ENCODE measurements around the gene DMRTA1.
"Not testable (repeated sequence)": the region's sequence is repeated elsewhere in the genome, so short reads cannot be mapped to it uniquely, and the experiment has no call there.

Gene DMRTA1

GRCh38 chr9:22437461-22438067 lies 9.1 kb upstream of the DMRTA1 start:
- not testable (repeated sequence) for H3K4me3 ChIP-seq (ENCODE audit: low read length); H3K4me1 ChIP-seq (ENCODE audit: control insufficient read depth, insufficient read depth, low read length); H3K27me3 ChIP-seq (ENCODE audit: control insufficient read depth, insufficient read depth, low read length); H3K27ac ChIP-seq (ENCODE audit: low read depth, low read length); H3K36me3 ChIP-seq (ENCODE audit: control insufficient read depth, insufficient read depth, low read length); H3K9ac ChIP-seq (ENCODE audit: low read length)

DNA sequence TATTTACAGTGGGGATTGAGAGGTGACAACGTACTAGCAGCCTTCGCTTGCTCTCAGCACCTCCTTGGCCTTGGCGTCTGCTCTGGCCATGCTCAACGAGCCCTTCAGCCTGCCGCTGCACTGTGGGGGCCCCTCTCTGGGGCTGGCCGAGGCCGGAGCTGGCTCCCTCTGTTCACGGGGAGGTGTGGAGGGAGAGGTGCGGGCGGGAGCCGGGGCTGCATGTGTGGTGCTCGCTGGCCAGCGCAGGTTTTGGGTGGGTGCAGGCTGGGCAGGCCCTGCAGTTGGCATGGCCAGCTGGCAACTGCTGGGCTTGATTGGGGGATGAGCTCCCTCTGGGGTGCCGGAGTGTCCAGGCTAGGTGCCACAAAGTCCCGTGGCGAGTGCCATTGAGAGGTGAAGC lies 5.8 kb upstream of the DMRTA1 start:
- H3K4me1 ChIP-seq (ENCODE audit: control insufficient read depth, insufficient read depth, low read length): no peaks in the 10 kb centered on the region
- H3K4me3 ChIP-seq (ENCODE audit: low read length): no peak overlapping the region
- H3K27ac ChIP-seq (ENCODE audit: low read depth, low read length): no peak overlapping the region
- no peaks in the 10 kb centered on the region for H3K27me3 ChIP-seq (ENCODE audit: control insufficient read depth, insufficient read depth, low read length)
- H3K9ac ChIP-seq (ENCODE audit: low read length): no peak overlapping the region
- no peaks in the 10 kb centered on the region for H3K36me3 ChIP-seq (ENCODE audit: control insufficient read depth, insufficient read depth, low read length)

DNA sequence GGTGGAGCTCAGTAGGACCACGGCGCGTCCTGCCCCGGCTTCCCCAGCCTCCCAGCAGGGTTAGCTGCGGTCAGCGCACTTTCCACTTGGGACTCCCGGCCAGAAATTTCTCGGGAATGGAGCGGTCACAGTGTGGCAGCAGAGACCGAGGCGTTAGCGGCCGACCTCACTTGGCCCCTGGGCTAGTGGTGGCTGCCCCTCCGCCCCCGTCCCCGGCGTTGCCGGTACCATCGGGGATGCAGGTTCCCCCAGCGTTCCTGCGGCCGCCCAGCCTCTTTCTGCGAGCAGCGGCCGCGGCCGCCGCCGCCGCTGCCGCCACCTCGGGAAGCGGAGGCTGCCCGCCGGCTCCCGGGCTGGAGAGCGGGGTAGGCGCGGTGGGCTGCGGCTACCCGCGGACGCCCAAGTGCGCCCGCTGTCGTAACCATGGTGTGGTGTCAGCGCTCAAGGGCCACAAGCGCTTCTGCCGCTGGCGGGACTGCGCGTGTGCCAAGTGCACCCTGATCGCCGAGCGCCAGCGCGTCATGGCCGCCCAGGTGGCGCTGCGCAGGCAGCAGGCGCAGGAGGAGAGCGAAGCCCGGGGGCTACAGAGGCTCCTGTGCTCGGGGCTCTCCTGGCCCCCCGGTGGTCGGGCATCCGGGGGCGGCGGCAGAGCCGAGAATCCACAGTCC lies 460 bp downstream of the DMRTA1 start:
- peaks cover 2% of the 10 kb centered on the region for H3K27me3 ChIP-seq (ENCODE audit: control insufficient read depth, insufficient read depth, low read length)
- H3K9ac ChIP-seq (ENCODE audit: low read length): peak overlapping the region; percentile 14

GRCh38 chr9:22447618-22448305 lies 1.1 kb downstream of the DMRTA1 start:
- Histone ChIP-seq H3K27me3 (ENCODE audit: control insufficient read depth, insufficient read depth, low read length) (peaks cover 2% of the 10 kb centered on the region), H3K36me3 (ENCODE audit: control insufficient read depth, insufficient read depth, low read length) (no peaks in the 10 kb centered on the region), H3K9ac (ENCODE audit: low read length) (peak overlapping the region; percentile 14), H3K4me3 (ENCODE audit: low read length) (peak overlapping the region; percentile 83), H3K4me1 (ENCODE audit: control insufficient read depth, insufficient read depth, low read length) (no peaks in the 10 kb centered on the region), H3K27ac (ENCODE audit: low read depth, low read length) (peak overlapping the region; percentile 80)

More for the DNA sequence above, 460 bp downstream of the DMRTA1 start:
- Histone ChIP-seq H3K36me3 (ENCODE audit: control insufficient read depth, insufficient read depth, low read length) (no peaks in the 10 kb centered on the region), H3K4me1 (ENCODE audit: control insufficient read depth, insufficient read depth, low read length) (no peaks in the 10 kb centered on the region), H3K27ac (ENCODE audit: low read depth, low read length) (peak overlapping the region; percentile 80), H3K4me3 (ENCODE audit: low read length) (peak overlapping the region; percentile 83)

- H3K27me3 ChIP-seq (ENCODE audit: control insufficient read depth, insufficient read depth, low read length): peaks cover 2% of the 10 kb centered on the region
These were observed 3.1 kb downstream of the DMRTA1 start for GRCh38 chr9:22449719-22450118.

GRCh38 chr9:22452415-22453010 lies 5.9 kb downstream of the DMRTA1 start:
- no peaks in the 10 kb centered on the region for H3K36me3 ChIP-seq (ENCODE audit: control insufficient read depth, insufficient read depth, low read length)
- H3K27me3 ChIP-seq (ENCODE audit: control insufficient read depth, insufficient read depth, low read length): no peaks in the 10 kb centered on the region
- no peak overlapping the region for H3K27ac ChIP-seq (ENCODE audit: low read depth, low read length)
- H3K9ac ChIP-seq (ENCODE audit: low read length): no peak overlapping the region
- H3K4me3 ChIP-seq (ENCODE audit: low read length): no peak overlapping the region
- H3K4me1 ChIP-seq (ENCODE audit: control insufficient read depth, insufficient read depth, low read length): no peaks in the 10 kb centered on the region

More at GRCh38 chr9:22449719-22450118, 3.1 kb downstream of the DMRTA1 start:
- no peaks in the 10 kb centered on the region for H3K36me3 ChIP-seq (ENCODE audit: control insufficient read depth, insufficient read depth, low read length)
- H3K4me1 ChIP-seq (ENCODE audit: control insufficient read depth, insufficient read depth, low read length): no peaks in the 10 kb centered on the region
- no peak overlapping the region for H3K9ac ChIP-seq (ENCODE audit: low read length)
- no peak overlapping the region for H3K27ac ChIP-seq (ENCODE audit: low read depth, low read length)
- H3K4me3 ChIP-seq (ENCODE audit: low read length): no peak overlapping the region

DNA sequence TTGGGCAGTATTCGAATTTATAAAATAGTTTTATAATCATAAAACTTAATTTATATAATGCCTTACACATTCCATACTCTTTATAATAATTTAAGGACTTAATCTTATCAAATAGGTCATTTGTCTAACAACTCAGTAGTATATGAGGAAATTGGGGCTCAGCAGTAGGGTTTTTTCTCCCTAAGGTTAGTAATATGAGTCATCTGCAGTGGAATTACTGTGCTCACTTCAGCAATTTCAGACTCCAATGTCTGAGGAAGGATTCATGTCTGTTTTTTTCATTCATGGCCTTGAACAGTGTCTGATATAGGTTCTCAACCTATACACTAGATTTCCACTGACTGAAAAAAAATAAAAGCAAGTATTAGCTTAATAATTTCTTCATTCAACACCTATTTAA lies 7.4 kb downstream of the DMRTA1 start:
- Histone ChIP-seq H3K27ac (ENCODE audit: low read depth, low read length) (no peak overlapping the region), H3K4me1 (ENCODE audit: control insufficient read depth, insufficient read depth, low read length) (no peaks in the 10 kb centered on the region), H3K4me3 (ENCODE audit: low read length) (no peak overlapping the region), H3K9ac (ENCODE audit: low read length) (no peak overlapping the region), H3K27me3 (ENCODE audit: control insufficient read depth, insufficient read depth, low read length) (no peaks in the 10 kb centered on the region), H3K36me3 (ENCODE audit: control insufficient read depth, insufficient read depth, low read length) (no peaks in the 10 kb centered on the region)

GRCh38 chr9:22455181-22455580 lies 8.6 kb downstream of the DMRTA1 start:
- H3K4me1 ChIP-seq (ENCODE audit: control insufficient read depth, insufficient read depth, low read length): no peaks in the 10 kb centered on the region
- no peak overlapping the region for H3K4me3 ChIP-seq (ENCODE audit: low read length)
- no peaks in the 10 kb centered on the region for H3K27me3 ChIP-seq (ENCODE audit: control insufficient read depth, insufficient read depth, low read length)
- H3K36me3 ChIP-seq (ENCODE audit: control insufficient read depth, insufficient read depth, low read length): no peaks in the 10 kb centered on the region
- no peak overlapping the region for H3K27ac ChIP-seq (ENCODE audit: low read depth, low read length)
- H3K9ac ChIP-seq (ENCODE audit: low read length): no peak overlapping the region

GRCh38 chr9:22457448-22457847 lies 10.8 kb downstream of the DMRTA1 start:
- H3K9ac ChIP-seq (ENCODE audit: low read length): no peak overlapping the region
- no peak overlapping the region for H3K27ac ChIP-seq (ENCODE audit: low read depth, low read length)
- no peaks in the 10 kb centered on the region for H3K4me1 ChIP-seq (ENCODE audit: control insufficient read depth, insufficient read depth, low read length)
- no peaks in the 10 kb centered on the region for H3K36me3 ChIP-seq (ENCODE audit: control insufficient read depth, insufficient read depth, low read length)
- no peaks in the 10 kb centered on the region for H3K27me3 ChIP-seq (ENCODE audit: control insufficient read depth, insufficient read depth, low read length)
- H3K4me3 ChIP-seq (ENCODE audit: low read length): no peak overlapping the region

DNA sequence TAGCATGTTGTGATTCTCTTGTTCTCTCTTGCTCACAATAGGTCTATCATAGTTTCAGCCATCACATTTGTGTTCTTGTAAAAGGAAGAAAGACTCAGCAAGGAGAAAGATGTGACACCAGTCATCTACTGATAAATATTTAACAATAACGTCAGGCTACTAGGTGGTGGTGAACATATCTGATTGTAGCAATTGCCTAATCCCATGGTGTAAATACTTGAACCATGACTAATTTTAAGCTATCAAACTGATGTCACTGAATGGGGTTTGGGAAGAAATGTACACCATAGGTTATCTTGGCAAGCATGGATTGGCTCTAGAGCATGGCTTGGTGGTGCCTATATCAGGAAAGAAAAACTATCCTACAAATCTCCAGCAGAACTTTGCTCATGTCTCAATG lies 16.6 kb downstream of the DMRTA1 start:
- Histone ChIP-seq H3K36me3 (ENCODE audit: control insufficient read depth, insufficient read depth, low read length) (no peaks in the 10 kb centered on the region), H3K27me3 (ENCODE audit: control insufficient read depth, insufficient read depth, low read length) (no peaks in the 10 kb centered on the region), H3K9ac (ENCODE audit: low read length) (no peak overlapping the region), H3K4me1 (ENCODE audit: control insufficient read depth, insufficient read depth, low read length) (no peaks in the 10 kb centered on the region), H3K27ac (ENCODE audit: low read depth, low read length) (no peak overlapping the region), H3K4me3 (ENCODE audit: low read length) (no peak overlapping the region)

DNA sequence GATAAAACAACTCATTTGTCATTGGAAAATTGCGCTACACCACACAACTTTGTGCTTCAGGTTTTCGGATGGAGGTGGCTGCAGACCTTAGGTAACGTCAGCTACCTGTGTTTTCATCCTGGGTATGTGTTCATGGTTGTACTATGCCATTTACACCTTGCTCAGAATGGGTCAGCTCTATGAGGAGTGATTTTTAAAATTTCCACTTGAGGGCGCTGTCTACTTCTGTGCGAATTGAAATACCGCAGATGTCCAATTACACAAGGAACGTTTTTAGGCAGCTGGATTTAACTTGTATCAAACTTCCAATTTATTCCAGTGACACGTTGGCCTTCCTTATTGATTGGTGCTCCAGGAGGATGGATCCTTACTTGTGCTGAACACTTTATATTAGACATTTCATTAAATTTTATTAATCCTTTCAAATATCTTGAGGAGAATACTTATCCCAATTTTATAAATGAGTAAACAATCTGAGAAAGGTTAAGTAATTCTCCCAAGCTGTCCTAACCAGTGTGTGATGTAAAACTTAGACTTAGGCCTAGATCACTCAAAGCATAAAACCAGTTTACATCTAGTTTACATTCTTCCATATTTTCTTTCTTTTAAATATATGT lies 23.4 kb downstream of the DMRTA1 start:
- no peak overlapping the region for H3K9ac ChIP-seq (ENCODE audit: low read length)
- no peaks in the 10 kb centered on the region for H3K27me3 ChIP-seq (ENCODE audit: control insufficient read depth, insufficient read depth, low read length)
- H3K4me1 ChIP-seq (ENCODE audit: control insufficient read depth, insufficient read depth, low read length): no peaks in the 10 kb centered on the region
- no peaks in the 10 kb centered on the region for H3K36me3 ChIP-seq (ENCODE audit: control insufficient read depth, insufficient read depth, low read length)
- no peak overlapping the region for H3K27ac ChIP-seq (ENCODE audit: low read depth, low read length)
- H3K4me3 ChIP-seq (ENCODE audit: low read length): no peak overlapping the region

DNA sequence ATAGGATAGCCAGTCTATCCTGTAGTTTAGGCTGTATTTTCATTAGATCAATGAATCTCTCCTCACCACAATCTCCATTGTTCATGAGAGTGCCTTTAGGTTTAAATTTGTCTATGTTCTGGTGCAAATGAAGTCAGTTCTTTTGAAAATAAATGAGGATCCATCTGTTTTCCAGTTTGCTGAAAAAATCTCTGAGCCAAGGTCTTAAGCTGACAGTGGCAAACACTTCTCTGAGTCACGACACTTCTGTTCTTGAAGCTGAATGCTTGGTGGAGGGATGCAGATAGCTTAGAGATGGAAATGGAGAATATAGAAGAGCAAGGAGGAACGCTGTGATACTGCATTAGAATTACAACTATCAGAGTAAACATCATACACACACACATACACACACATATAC lies 34.9 kb downstream of the DMRTA1 start:
- H3K27me3 ChIP-seq (ENCODE audit: control insufficient read depth, insufficient read depth, low read length): no peaks in the 10 kb centered on the region
- no peak overlapping the region for H3K27ac ChIP-seq (ENCODE audit: low read depth, low read length)
- H3K36me3 ChIP-seq (ENCODE audit: control insufficient read depth, insufficient read depth, low read length): no peaks in the 10 kb centered on the region
- H3K9ac ChIP-seq (ENCODE audit: low read length): no peak overlapping the region
- H3K4me1 ChIP-seq (ENCODE audit: control insufficient read depth, insufficient read depth, low read length): no peaks in the 10 kb centered on the region
- no peak overlapping the region for H3K4me3 ChIP-seq (ENCODE audit: low read length)

Data from rectal smooth muscle tissue (tissue), 1 donor.